OCI-LY3 (cell line): ENCODE data around the gene GRIK4.

Source experiments
- CTCF ChIP-seq: fragments of 200-600, 300-600 bp; sonication (generic); IDR thresholded peaks from 2 replicates; pipeline ENCODE4 v1.5.1; 2014; ENCODE audit warnings: antibody characterized with exemption, low read length, low read depth
- EZH2phosphoT487 ChIP-seq: fragments of 200-600 bp; shearing (Covaris generic); IDR thresholded peaks from 2 replicates; pipeline ENCODE4 v1.6.1; 2018; ENCODE audit warnings: antibody characterized with exemption, mixed run types, low read depth

GRCh38 chr11:120676991-120677390, 165.4 kb downstream of the GRIK4 start:
- TF ChIP-seq CTCF, result no peak
- no peak for TF ChIP-seq EZH2phosphoT487
